Neural progenitor cell (in vitro differentiated cells): ENCODE measurements around the gene CIRBP. TPM values are rescaled to one million over a fixed set of nuclear protein-coding genes. Genes with fewer than 3 reads are reported as not detected.

Experiments used
- DNase-seq: peaks from one replicate; pipeline ENCODE4 v3.0.0-alpha.2; 2016; ENCODE audit warnings: low spot score
- H2AFZ ChIP-seq: fragments of 200-600 bp; sonication (generic); replicated peaks from 2 replicates; pipeline ENCODE4 v1.6.1; 2016; ENCODE audit warnings: antibody characterized with exemption
- H3F3A ChIP-seq: fragments of 200-600 bp; sonication (generic); 2 replicates; pipeline ENCODE4 v1.6.1; 2016; ENCODE audit warnings: antibody characterized with exemption, low read depth
- H3K27ac ChIP-seq: fragments of 200-600 bp; sonication (generic); 2 replicates; pipeline ENCODE4 v1.5.1; 2016; ENCODE audit warnings: mild to moderate bottlenecking
- H3K27me3 ChIP-seq: fragments of 200-600 bp; sonication (generic); 2 replicates; pipeline ENCODE4 v1.6.1; 2016; ENCODE audit warnings: mild to moderate bottlenecking, moderate library complexity
- H3K36me3 ChIP-seq: fragments of 200-600 bp; sonication (generic); 2 replicates; pipeline ENCODE4 v1.5.1; 2016
- H3K4me1 ChIP-seq: fragments of 200-600 bp; sonication (generic); 2 replicates; pipeline ENCODE4 v1.6.1; 2016; ENCODE audit warnings: mixed run types
- H3K4me2 ChIP-seq: fragments of 200-600 bp; sonication (generic); 2 replicates; pipeline ENCODE4 v1.6.1; 2016
- H3K4me3 ChIP-seq: fragments of 200-600 bp; sonication (generic); 2 replicates; pipeline ENCODE4 v1.5.1; 2016
- H3K79me2 ChIP-seq: fragments of 200-600 bp; sonication (generic); 2 replicates; pipeline ENCODE4 v1.6.1; 2016; ENCODE audit warnings: low read depth
- H3K9ac ChIP-seq: fragments of 200-600 bp; sonication (generic); 2 replicates; pipeline ENCODE4 v1.6.1; 2016
- H3K9me3 ChIP-seq: fragments of 200-600 bp; sonication (generic); 2 replicates; pipeline ENCODE4 v1.5.1; 2016; ENCODE audit warnings: low read depth
- H4K20me1 ChIP-seq: fragments of 200-600 bp; sonication (generic); 2 replicates; pipeline ENCODE4 v1.6.1; 2016; ENCODE audit warnings: low read depth
- H3K27ac Mint-ChIP-seq: 3 replicates; pipeline ENCODE4 v1.8.0; 2021; ENCODE audit warnings: mixed read lengths
- H3K27me3 Mint-ChIP-seq: 2 replicates; pipeline ENCODE4 v1.8.0; 2022; ENCODE audit warnings: low read depth, mild to moderate bottlenecking, inconsistent platforms, moderate library complexity, mixed read lengths; ENCODE audit not compliant: insufficient read depth
- H3K36me3 Mint-ChIP-seq: 3 replicates; pipeline ENCODE4 v1.8.0; 2021; ENCODE audit warnings: mixed read lengths
- H3K4me1 Mint-ChIP-seq: 3 replicates; pipeline ENCODE4 v1.8.0; 2021; ENCODE audit warnings: mixed read lengths
- H3K4me3 Mint-ChIP-seq: 3 replicates; pipeline ENCODE4 v1.8.0; 2021; ENCODE audit warnings: mild to moderate bottlenecking, moderate library complexity, mixed read lengths
- H3K9me3 Mint-ChIP-seq: 3 replicates; pipeline ENCODE4 v1.8.0; 2020; ENCODE audit warnings: mixed read lengths
- EZH2 ChIP-seq: fragments of 200-600 bp; sonication (generic); IDR thresholded peaks from 2 replicates; pipeline ENCODE4 v1.6.1; 2017; ENCODE audit warnings: antibody characterized with exemption, mild to moderate bottlenecking, moderate library complexity
- EZH2phosphoT487 ChIP-seq: fragments of 200-600 bp; sonication (generic); IDR thresholded peaks from 2 replicates; pipeline ENCODE4 v1.6.1; 2017; ENCODE audit warnings: antibody characterized with exemption
- total RNA-seq: library from RNA; depleted of rRNA; stranded (reverse); fragments of >200 nt; gene quantifications from 2 replicates; pipeline ENCODE4 v1.2.3, GENCODE V29; 2015; ENCODE audit warnings: low replicate concordance
- TF ChIP-seq, protein P1 (sequence below): fragments of 200-600 bp; sonication (generic); IDR thresholded peaks from 2 replicates; pipeline ENCODE4 v1.5.1; 2017; ENCODE audit warnings: antibody characterized with exemption, mild to moderate bottlenecking

Gene CIRBP
- total RNA-seq, 1 donor from 2014 or later: 395 TPM

DNA sequence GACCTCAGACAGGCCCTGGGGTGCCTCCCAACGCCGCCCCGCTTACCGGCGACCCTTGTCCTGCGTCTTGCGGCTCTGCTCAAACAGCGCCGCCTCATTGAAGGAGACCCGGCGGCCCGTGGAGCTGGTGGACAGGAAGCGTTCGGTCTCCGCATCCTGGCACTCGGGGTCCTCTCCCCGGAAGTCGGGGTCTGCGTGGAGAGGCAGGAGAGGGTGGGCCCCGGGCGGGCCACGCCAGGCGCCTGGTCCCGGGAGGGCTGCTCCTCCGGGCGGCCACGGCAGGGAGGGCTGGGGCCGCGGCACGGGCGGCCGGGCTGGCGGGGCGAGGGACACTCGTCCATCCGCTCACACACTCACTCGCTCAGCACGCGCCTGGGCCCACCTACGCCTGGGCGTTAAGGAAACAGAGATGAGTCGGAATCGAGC, 34.2 kb upstream of the CIRBP start:
- Histone ChIP-seq H3K27ac (no peak overlapping the region), H3K9me3 (no peaks in the 10 kb centered on the region), H3K79me2 (peaks cover 12% of the 10 kb centered on the region), H3K4me3 (no peak overlapping the region), H3K4me2 (no peak overlapping the region), H3K27me3 (no peaks in the 10 kb centered on the region), H3K9ac (no peak overlapping the region), H2AFZ (no peak overlapping the region), H4K20me1 (peaks cover 19% of the 10 kb centered on the region), H3K4me1 (peaks cover 8% of the 10 kb centered on the region), H3K36me3 (no peaks in the 10 kb centered on the region), H3F3A (peaks cover 23% of the 10 kb centered on the region)
- Mint-ChIP-seq H3K27ac (no peak overlapping the region), H3K4me3 (no peak overlapping the region), H3K27me3 (peaks cover 12% of the 10 kb centered on the region), H3K9me3 (no peaks in the 10 kb centered on the region), H3K36me3 (no peaks in the 10 kb centered on the region), H3K4me1 (peaks cover 22% of the 10 kb centered on the region)
- no peak for DNase-seq
- TF ChIP-seq EZH2phosphoT487 (no peak), EZH2 (no peak)
- TF ChIP-seq, protein P1, sequence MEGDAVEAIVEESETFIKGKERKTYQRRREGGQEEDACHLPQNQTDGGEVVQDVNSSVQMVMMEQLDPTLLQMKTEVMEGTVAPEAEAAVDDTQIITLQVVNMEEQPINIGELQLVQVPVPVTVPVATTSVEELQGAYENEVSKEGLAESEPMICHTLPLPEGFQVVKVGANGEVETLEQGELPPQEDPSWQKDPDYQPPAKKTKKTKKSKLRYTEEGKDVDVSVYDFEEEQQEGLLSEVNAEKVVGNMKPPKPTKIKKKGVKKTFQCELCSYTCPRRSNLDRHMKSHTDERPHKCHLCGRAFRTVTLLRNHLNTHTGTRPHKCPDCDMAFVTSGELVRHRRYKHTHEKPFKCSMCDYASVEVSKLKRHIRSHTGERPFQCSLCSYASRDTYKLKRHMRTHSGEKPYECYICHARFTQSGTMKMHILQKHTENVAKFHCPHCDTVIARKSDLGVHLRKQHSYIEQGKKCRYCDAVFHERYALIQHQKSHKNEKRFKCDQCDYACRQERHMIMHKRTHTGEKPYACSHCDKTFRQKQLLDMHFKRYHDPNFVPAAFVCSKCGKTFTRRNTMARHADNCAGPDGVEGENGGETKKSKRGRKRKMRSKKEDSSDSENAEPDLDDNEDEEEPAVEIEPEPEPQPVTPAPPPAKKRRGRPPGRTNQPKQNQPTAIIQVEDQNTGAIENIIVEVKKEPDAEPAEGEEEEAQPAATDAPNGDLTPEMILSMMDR: no peak

DNA sequence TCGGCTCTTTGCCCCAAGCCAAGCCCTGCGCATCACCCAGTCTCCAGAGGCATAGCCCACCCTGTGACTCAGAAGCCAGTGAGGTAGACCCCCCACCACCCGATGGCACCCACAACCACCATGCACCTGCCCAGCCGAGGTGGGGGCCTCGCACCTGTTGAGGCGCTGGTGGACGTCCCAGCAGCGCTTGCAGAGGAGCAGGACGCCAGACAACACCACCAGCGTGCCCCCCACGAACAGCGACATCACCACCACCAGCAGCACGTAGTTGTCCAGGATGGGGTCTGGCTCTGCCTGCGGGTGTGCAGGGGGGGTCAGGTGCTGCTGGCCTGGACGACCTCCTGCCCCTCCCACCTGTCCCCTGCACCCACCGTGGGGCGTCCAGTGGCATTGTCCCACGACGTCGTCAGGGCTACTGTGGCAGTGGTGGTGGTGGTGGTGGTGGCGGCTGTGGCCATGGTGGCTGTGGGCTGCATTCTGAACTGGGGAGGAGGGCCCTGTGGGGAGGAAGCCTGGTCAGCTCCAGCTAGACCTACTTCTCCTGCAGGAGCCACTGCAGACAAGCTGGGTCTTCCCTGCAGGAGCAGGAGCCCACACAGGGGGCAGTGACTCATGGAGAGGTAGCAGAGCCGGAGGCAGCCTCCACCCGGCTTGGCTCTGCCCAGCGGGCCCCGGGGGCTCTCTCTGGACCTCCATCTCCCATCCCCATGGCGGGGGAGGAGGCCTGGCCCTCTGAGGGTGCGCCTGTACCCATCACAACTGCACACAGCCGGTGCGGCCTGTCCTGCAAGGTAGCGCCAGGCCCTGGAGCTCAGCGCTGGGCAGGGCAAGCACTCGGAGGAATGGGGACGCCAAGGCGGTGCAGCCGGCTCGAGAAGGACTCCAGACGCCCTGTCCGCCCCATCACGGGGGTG, 33.2 kb upstream of the CIRBP start:
- peaks cover 25% of the 10 kb centered on the region for H3F3A ChIP-seq
- H3K9ac ChIP-seq: no peak overlapping the region
- H3K9me3 ChIP-seq: no peaks in the 10 kb centered on the region
- peak overlapping the region; percentile 89 for H3K4me2 ChIP-seq
- peaks cover 14% of the 10 kb centered on the region for H4K20me1 ChIP-seq
- peaks cover 5% of the 10 kb centered on the region for H3K27me3 ChIP-seq
- Mint-ChIP-seq H3K27ac (no peak overlapping the region), H3K4me3 (peak overlapping the region; percentile 77), H3K27me3 (peaks cover 12% of the 10 kb centered on the region), H3K9me3 (no peaks in the 10 kb centered on the region), H3K36me3 (no peaks in the 10 kb centered on the region), H3K4me1 (peaks cover 26% of the 10 kb centered on the region)
- H3K27ac ChIP-seq: no peak overlapping the region
- peaks cover 9% of the 10 kb centered on the region for H3K4me1 ChIP-seq
- no peaks in the 10 kb centered on the region for H3K36me3 ChIP-seq
- TF ChIP-seq, protein P1: no peak
- TF ChIP-seq EZH2: no peak
- H2AFZ ChIP-seq: no peak overlapping the region
- DNase-seq: no peak
- H3K4me3 ChIP-seq: peak overlapping the region; percentile 75
- peaks cover 12% of the 10 kb centered on the region for H3K79me2 ChIP-seq

DNA sequence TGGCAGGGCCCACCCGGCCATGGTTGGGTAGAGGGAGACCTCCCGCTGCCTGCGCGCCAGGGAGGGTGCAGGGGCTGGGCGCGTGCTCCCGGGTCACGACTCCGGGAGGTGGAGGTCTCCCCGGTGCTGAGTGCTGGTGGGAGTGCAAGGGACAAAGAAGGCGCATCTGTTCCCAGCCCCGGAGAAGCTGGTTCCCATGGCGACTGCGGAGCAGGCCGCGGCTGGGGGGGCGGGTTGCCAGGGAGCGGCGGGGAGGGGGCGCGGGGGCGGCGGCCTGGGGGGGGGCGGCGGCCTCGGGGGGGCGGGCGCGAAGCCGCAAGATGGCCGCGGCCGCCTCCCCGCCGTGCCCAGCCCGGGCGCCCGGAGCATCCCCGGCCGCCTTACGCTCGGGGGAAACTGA, 32.6 kb upstream of the CIRBP start:
- Mint-ChIP-seq H3K27ac (no peak overlapping the region), H3K36me3 (no peaks in the 10 kb centered on the region), H3K4me1 (peaks cover 33% of the 10 kb centered on the region), H3K27me3 (peaks cover 15% of the 10 kb centered on the region), H3K9me3 (no peaks in the 10 kb centered on the region), H3K4me3 (peak overlapping the region; percentile 77)
- Histone ChIP-seq H3K27me3 (peaks cover 7% of the 10 kb centered on the region), H2AFZ (no peak overlapping the region), H3K9ac (no peak overlapping the region), H3K9me3 (no peaks in the 10 kb centered on the region), H4K20me1 (peaks cover 11% of the 10 kb centered on the region), H3K4me1 (peaks cover 9% of the 10 kb centered on the region), H3K27ac (no peak overlapping the region), H3K36me3 (no peaks in the 10 kb centered on the region), H3K4me2 (peak overlapping the region; percentile 89), H3F3A (peaks cover 29% of the 10 kb centered on the region), H3K4me3 (peak overlapping the region; percentile 75), H3K79me2 (peaks cover 12% of the 10 kb centered on the region)
- peak; percentile 68 for DNase-seq
- TF ChIP-seq, protein P1: no peak
- TF ChIP-seq EZH2phosphoT487 (no peak), EZH2 (no peak)
